ENCODE measurements around the gene PIPOX. TPM values are rescaled to one million over a fixed set of nuclear protein-coding genes. Genes with fewer than 3 reads are reported as not detected.

Gene PIPOX
- total and polyA plus RNA-seq, 2 of the 13 experiments (the other 11 are each of a cell fraction or from before 2014, with no cell fraction given): 87.3 to 154 TPM

DNA sequence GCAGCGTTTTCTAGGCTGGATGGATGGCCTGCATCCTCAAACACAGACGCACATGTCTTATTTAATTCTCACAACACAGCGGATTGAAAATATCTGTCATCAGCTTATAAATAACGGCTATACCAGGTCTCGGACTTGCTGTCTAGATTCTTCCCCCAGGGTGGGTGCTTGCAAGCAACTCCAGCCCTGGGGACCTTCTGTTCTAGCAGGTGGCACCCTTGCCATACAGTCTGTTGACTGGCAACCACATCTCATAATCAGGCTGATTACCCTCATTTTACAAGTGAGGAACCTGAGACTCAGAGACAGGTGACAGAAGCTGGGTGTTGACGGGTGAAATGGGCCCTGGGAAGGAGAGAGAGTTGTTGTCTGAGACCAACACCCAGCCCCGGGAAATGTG lies 20.9 kb upstream of the PIPOX start:
- no peak overlapping the region for H3K4me3 ChIP-seq (replicated peaks in 1 of 3; ENCODE audit: insufficient read depth in 1 of 3, low read depth in 2 of 3, low read length in 3 of 3)
- no peak overlapping the region for H3K27ac ChIP-seq (ENCODE audit: extremely low read length, insufficient read depth, low read length)
- ChIA-PET POLR2A (no interaction called here), CTCF (ENCODE audit: low intra/inter-chr PET ratio, low total read pairs) (no interaction called here)
- H3K9me3 ChIP-seq (ENCODE audit: low read length): no peaks in the 10 kb centered on the region
- TF ChIP-seq ZNF790 (CRISPR knock-in tag; IDR thresholded peaks at IDR 0.05; ENCODE audit: borderline replicate concordance) (no peak), MIXL1 (CRISPR knock-in tag; IDR thresholded peaks at IDR 0.05) (no peak), SIX1 (CRISPR knock-in tag; IDR thresholded peaks at IDR 0.05; ENCODE audit: borderline replicate concordance) (no peak), MIER2 (CRISPR knock-in tag; IDR thresholded peaks at IDR 0.05) (no peak), ZNF468 (CRISPR knock-in tag; IDR thresholded peaks at IDR 0.05) (no peak), MTA3 (CRISPR knock-in tag; IDR thresholded peaks at IDR 0.05) (no peak), ZNF235 (CRISPR knock-in tag; IDR thresholded peaks at IDR 0.05; ENCODE audit: borderline replicate concordance) (no peak), NFYC (CRISPR knock-in tag; IDR thresholded peaks at IDR 0.05) (no peak)
- ATAC-seq (no peak), DNase-seq (ENCODE audit: low spot score) (no peak), FAIRE-seq (no peak)
- in situ Hi-C loops (cut with HindIII; ENCODE audit: extremely low pct_ligation_motif_present, low pct_unique_long_range_greater_than_20kb): no loop called here
- H3K9ac ChIP-seq (ENCODE audit: insufficient read depth, low read depth, low read length): no peak overlapping the region
- peaks cover 3 to 78% of the 10 kb centered on the region in 2 experiments for H3K27me3 ChIP-seq (ENCODE audit: control insufficient read depth in 1 of 2, insufficient read depth in 2 of 2, low read length in 2 of 2)
- H2AFZ ChIP-seq (ENCODE audit: low read length): no peak overlapping the region
- H3K79me2 ChIP-seq (ENCODE audit: insufficient read depth, low read length): no peaks in the 10 kb centered on the region
- BruUV-seq (replicated peaks): no TSS peak
- WGBS (ENCODE audit: low lambda C conversion rate): 28% methylated on average over 5 of the region's 7 CpGs
- no peaks in the 10 kb centered on the region for H3K36me3 ChIP-seq (replicated peaks in 1 of 2; ENCODE audit: control insufficient read depth in 1 of 2, insufficient read depth in 2 of 2, low read length in 2 of 2)
- H4K20me1 ChIP-seq (ENCODE audit: insufficient read depth, low read length): no peaks in the 10 kb centered on the region
- H3K4me1 ChIP-seq (ENCODE audit: insufficient read depth, low read length): peaks cover 19% of the 10 kb centered on the region
- intact Hi-C loops (cut with micrococcal nuclease; ENCODE audit: unreplicated experiment): no loop called here
- H3K4me2 ChIP-seq (ENCODE audit: low read depth, low read length): no peak overlapping the region

DNA sequence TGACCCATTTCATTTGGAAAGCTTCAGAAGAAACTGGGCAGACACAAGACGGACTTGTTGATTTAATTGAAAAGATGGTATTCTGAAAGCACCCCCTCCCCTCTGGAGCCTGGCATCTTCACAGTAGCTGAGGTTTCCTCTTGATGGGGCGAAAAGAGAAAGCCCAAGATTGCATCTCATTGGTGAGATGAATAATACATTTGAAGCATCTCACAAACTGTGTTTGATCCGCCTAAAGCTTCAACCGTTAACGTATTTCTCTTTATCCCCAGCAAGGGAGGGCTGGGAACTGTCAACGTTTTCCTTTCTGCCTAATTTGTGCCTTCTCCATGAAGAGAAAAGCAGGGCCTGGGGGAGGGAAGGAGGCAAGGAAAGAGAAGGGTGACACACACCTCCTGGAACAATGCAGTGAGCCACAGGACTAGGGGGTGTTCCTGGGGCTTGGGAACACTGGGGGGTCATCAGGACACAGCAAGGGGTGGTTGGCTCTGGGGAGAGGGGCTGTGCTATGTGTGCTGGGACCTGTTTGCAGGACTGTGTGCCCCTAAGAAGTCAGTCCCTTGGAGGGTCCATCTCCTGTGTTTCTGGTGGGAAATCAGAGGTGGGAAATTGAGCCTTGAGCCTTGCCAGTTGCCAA lies 18.5 kb upstream of the PIPOX start:
- FAIRE-seq (no peak), DNase-seq (ENCODE audit: low spot score) (no peak), ATAC-seq (no peak)
- in situ Hi-C loops (cut with HindIII; ENCODE audit: extremely low pct_ligation_motif_present, low pct_unique_long_range_greater_than_20kb) (no loop called here), intact Hi-C loops (cut with micrococcal nuclease; ENCODE audit: unreplicated experiment) (no loop called here)
- Histone ChIP-seq H3K4me2 (ENCODE audit: low read depth, low read length) (no peak overlapping the region), H3K4me1 (ENCODE audit: insufficient read depth, low read length) (peaks cover 14% of the 10 kb centered on the region), H3K4me3 (replicated peaks in 1 of 3; ENCODE audit: insufficient read depth in 1 of 3, low read depth in 2 of 3, low read length in 3 of 3) (no peak overlapping the region), H3K9ac (ENCODE audit: insufficient read depth, low read depth, low read length) (no peak overlapping the region), H3K79me2 (ENCODE audit: insufficient read depth, low read length) (no peaks in the 10 kb centered on the region), H4K20me1 (ENCODE audit: insufficient read depth, low read length) (no peaks in the 10 kb centered on the region), H3K9me3 (ENCODE audit: low read length) (no peaks in the 10 kb centered on the region), H3K27me3 (ENCODE audit: control insufficient read depth in 1 of 2, insufficient read depth in 2 of 2, low read length in 2 of 2) (peaks cover 4 to 74% of the 10 kb centered on the region in 2 experiments), H3K36me3 (replicated peaks in 1 of 2; ENCODE audit: control insufficient read depth in 1 of 2, insufficient read depth in 2 of 2, low read length in 2 of 2) (no peaks in the 10 kb centered on the region), H2AFZ (ENCODE audit: low read length) (no peak overlapping the region), H3K27ac (ENCODE audit: extremely low read length, insufficient read depth, low read length) (no peak overlapping the region)
- no TSS peak for BruUV-seq (replicated peaks)
- ChIA-PET POLR2A (no interaction called here), CTCF (ENCODE audit: low intra/inter-chr PET ratio, low total read pairs) (no interaction called here)
- 47% methylated on average over 6 of the region's 6 CpGs for WGBS (ENCODE audit: low lambda C conversion rate)
- TF ChIP-seq TCF7 (IDR thresholded peaks at IDR 0.05; ENCODE audit: low read depth) (no peak), ZNF446 (CRISPR knock-in tag; IDR thresholded peaks at IDR 0.05) (no peak), SMAD1 (CRISPR knock-in tag; IDR thresholded peaks at IDR 0.05; ENCODE audit: borderline replicate concordance, low read depth) (no peak), ZNF670 (CRISPR knock-in tag; IDR thresholded peaks at IDR 0.05; ENCODE audit: borderline replicate concordance) (no peak)
